COLO829 (cell line): Measurements from ENCODE around the gene C4orf33.

ENCODE experiments used
- DNase-seq: peaks from one replicate; pipeline ENCODE4 v3.0.0; 2012; ENCODE audit warnings: low spot score

C4orf33 gene

GRCh38 chr4:129129143-129129542, 33.2 kb downstream of the C4orf33 start:
- DNase-seq, result no peak

- no peak for DNase-seq
Observed at GRCh38 chr4:129131343-129131742, 35.4 kb downstream of the C4orf33 start.

DNA sequence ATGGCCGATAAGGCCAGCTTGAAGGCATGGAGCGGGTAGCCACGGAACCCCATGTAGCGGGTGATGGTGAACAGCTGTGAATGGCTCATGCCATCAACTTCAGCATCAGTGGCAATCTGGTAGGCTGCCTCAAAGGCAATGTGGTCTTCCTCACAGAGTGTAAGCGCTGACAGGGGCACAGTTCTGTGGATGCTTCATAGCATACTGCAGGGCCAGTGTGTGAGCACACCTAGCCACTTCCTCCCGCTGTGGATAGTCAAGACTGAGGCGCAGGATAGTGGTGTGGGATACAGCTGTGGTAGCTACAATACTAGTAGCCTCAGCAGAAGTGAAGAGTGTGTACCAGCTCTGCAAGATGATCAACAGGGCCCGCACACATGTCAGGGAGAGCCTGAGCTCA, 40.5 kb downstream of the C4orf33 start:
- no peak for DNase-seq

DNA sequence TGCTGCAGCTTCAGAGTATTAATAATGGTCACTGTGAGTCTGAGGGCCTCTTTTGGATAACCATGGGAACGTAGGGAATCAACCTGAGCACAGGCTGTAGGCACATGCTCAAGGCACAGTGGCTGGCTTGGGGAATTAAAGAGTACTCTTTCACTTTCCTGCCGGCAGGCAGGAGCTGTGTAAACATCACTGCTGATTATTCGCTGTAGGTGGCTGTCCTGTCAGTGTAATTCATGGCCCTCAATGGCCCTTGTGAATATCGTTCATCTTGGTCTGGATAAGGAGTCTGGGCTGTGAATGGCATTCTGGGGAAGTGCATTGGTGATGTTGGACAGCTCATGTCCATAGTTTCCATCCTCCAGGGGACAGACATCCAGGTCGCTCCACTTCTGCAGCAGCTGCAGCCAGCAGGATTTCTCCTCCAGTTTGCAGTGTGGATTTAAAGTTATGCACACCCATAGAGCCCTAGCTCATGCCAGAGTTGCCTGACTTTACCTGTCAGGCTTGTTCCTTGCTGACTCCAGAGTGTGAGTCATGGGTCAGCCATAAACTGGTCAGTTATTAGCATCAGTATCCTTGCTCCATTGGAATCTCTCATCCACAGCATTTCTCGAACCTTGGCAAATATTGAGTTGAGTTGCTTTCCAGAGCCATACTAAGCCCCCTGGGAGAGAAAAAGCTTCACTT, 43.0 kb downstream of the C4orf33 start:
- DNase-seq, result no peak

DNA sequence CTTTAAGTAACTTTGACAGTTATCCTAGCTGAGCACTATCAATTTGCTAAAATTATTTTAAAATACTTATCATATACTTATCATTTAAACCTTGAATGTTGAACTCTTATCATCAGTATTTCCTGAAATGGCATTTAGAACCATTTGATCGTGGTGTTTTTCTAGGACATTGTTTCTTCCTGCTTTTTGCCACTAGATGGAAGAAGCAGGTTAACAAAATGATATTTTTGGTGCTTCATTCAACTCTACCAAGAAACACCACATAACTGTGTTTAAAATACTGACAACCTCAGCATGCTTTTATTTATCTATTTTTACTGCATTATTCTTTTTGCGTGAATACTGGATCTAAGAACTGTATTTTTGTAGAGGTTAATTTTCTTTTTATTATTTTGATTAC, 44.6 kb downstream of the C4orf33 start:
- peak; percentile 13 for DNase-seq

- no peak for DNase-seq
Observed at GRCh38 chr4:129143359-129143758, 47.4 kb downstream of the C4orf33 start.

GRCh38 chr4:129144755-129145206, 48.8 kb downstream of the C4orf33 start:
- no peak for DNase-seq

GRCh38 chr4:129145222-129145730, 49.3 kb downstream of the C4orf33 start:
- no peak for DNase-seq

GRCh38 chr4:129146639-129147038, 50.7 kb downstream of the C4orf33 start:
- DNase-seq, result no peak

GRCh38 chr4:129148892-129149291, 52.9 kb downstream of the C4orf33 start:
- DNase-seq, result no peak

DNA sequence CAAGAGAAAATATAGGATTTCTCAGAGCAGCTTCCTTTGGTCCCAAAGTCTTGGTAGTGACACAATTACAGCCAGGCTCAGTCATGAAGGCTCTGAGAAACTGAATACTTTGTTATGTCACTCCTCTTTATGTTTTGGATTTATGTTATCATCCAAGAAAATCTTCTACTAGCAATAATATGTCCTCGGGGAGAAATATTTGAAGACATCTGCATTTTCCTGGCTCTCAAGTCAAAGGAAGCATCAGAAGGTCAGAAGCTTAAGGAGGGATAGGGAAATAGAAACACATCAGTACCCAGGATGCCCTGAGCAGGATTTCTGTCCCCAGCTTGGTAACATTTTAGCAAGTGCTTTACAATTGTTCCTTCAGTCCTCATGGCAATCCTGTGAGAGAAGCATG, 54.0 kb downstream of the C4orf33 start:
- DNase-seq, result no peak

DNA sequence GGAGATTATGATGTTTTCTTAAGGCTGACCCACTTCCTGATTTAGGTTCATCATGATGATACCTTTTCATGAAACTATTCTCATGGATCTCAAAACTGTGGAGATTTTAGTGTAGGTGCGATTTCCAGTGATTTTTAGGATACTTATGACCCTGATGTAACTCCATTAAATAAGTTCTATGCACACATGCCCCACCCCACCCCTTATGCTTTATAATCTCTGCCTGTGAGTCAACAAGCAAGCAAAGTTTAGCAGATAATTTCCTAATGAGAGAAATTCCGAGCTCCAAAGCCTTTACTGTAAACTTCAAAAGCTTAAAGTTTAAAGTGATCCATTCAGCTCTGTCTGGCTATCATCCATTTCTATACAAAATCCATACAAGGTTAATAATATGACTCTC, 56.4 kb downstream of the C4orf33 start:
- DNase-seq, result no peak

GRCh38 chr4:129153700-129154099, 57.7 kb downstream of the C4orf33 start:
- no peak for DNase-seq

DNA sequence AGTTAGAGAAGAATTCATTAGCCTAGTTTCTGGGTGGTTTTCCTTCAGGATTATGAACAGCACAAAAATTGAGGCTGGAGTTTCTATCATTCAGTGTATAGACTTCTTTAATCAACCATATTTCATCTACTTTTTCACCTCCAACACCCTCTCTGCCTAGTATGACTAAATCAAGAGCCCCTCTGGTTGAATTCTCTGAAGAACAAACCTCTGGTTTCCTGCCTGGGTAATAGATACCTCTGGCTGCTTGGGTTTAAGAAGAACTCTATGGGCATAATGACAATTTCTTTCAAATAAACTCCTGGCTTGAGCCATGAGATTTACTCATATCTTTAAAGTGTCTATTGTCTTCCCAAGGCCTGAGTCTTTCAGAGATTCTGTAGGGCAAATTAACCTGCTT, 66.5 kb downstream of the C4orf33 start:
- no peak for DNase-seq

DNA sequence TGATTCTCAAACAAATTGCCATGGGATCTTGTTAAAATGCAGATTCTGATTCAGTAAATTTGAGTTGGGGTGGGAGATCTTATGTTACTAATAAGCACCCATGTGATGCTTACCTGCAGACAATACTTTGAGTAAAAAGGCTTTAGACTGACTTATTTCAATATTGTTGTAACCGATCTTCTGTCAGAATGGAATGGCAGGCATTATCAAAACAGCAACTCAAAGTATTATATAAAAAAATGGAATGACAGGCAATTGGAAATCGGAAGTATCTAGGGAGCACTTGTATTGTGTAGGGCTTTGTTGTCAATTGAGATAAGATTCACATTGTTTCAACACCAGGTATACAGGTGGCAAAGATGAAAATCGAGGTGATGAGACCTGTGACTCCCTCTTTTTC, 67.5 kb downstream of the C4orf33 start:
- no peak for DNase-seq

DNA sequence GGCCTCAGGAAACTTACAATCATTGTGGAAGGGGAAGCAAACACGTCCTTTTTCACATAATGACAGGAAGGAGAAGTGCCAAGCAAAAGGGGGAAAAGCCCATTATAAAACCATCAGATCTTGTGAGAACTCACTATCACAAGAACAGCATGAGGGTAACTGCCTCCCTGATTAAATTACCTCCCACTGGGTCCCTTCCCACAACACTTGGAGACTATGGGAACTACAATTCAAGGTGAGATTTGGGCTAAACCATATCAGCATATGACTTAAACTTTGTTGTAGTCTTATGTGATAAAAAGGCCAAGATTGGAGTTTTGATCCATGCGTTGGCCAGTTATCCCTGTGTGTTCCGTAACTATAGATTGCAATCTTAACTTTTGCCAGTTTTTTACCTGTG, 68.3 kb downstream of the C4orf33 start:
- DNase-seq, result no peak
